ENCODE data around the gene MRPL57. TPM values are rescaled to one million over a fixed set of nuclear protein-coding genes. Genes with fewer than 3 reads are reported as not detected.
A peak's percentile ranks its signal among the peaks of the same experiment; 100 is the strongest.
"Not testable (repeated sequence)": the region's sequence is repeated elsewhere in the genome, so short reads cannot be mapped to it uniquely, and the experiment has no call there.

MRPL57 gene
- 12.9 TPM for polyA plus RNA-seq (2013, experiment 1 of 2; ENCODE audit: insufficient read length)
- 8.7 TPM for polyA plus RNA-seq (2013, experiment 2 of 2; ENCODE audit: insufficient read length)

DNA sequence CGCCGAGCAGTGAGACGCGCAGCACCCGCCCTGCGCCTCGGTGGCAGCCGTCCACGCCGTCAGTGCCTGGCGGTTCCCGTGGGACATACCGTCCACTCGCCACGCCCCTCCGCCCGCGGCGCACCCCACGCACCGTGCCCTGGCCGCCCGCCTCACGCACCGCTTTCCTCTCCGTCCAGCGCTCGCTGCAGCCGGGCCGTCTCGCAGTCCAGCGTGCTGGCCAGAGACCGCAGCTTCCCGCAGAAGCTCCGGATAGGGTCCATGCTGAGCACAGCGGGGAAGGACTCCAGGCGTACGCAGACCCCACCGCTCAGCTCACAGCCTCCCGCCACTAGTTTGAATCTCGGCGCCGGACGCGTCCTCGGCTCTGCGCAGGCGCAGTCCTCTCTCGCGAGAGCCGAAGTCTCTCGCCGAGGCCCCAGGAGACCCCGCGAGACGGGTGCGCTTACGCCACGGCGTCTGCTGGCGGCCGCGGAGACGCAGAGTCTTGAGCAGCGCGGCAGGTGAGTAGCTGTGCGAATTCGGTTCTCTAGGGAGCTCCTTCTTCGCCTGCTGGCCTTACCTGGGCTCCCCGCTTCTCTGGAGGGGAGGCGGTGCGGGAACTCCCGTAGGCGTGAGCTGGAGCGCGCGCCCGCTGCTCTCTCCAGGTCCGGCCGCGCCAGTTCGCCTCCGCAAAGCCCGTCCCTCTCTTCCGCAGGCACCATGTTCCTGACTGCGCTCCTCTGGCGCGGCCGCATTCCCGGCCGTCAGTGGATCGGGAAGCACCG, at the start of gene MRPL57, which contains the start of gene SKA3:
TSS of gene MRPL57 (plus strand) at position 444 of the 767 bp plus-strand sequence. CDS start at position 703, 259 bp downstream.
TSS of gene SKA3 (minus strand) at position 338 of the 767 bp plus-strand sequence. CDS start at position 263, 75 bp downstream.
- DNase-seq = peak; percentile 91

- DNase-seq = no peak
Observed at GRCh38 chr13:21130116-21130515, 46.3 kb upstream of the MRPL57 start.

- no peak for DNase-seq
Observed at GRCh38 chr13:21133077-21133476, 43.4 kb upstream of the MRPL57 start.

GRCh38 chr13:21134475-21134874, 42.0 kb upstream of the MRPL57 start:
- DNase-seq = no peak

DNA sequence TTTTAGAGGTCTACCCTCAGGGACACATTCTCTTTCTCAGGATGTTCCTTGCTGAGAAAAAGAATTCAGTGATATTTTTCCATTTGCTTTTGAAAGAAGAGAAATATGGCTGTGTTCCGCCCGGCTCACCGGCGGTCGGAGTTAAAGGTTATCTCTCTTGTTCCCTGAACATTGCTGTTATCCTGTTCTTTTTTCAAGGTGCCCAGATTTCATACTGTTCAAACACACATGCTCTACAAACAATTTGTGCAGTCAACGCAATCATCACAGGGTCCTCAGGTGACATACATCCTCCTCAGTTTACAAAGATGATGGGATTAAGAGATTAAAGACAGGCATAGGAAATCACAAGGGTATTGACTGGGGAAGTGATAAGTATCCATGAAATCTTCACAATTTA, 40.6 kb upstream of the MRPL57 start:
- not testable (repeated sequence) for DNase-seq

- peak; percentile 63 for DNase-seq
Observed at GRCh38 chr13:21137696-21138095, 38.8 kb upstream of the MRPL57 start.

GRCh38 chr13:21138561-21138960, 37.9 kb upstream of the MRPL57 start:
- no peak for DNase-seq

GRCh38 chr13:21139374-21139773, 37.1 kb upstream of the MRPL57 start:
- no peak for DNase-seq

- no peak for DNase-seq
Observed at GRCh38 chr13:21142766-21143165, 33.7 kb upstream of the MRPL57 start.

- no peak for DNase-seq
Observed at GRCh38 chr13:21147827-21148226, 28.6 kb upstream of the MRPL57 start.

DNA sequence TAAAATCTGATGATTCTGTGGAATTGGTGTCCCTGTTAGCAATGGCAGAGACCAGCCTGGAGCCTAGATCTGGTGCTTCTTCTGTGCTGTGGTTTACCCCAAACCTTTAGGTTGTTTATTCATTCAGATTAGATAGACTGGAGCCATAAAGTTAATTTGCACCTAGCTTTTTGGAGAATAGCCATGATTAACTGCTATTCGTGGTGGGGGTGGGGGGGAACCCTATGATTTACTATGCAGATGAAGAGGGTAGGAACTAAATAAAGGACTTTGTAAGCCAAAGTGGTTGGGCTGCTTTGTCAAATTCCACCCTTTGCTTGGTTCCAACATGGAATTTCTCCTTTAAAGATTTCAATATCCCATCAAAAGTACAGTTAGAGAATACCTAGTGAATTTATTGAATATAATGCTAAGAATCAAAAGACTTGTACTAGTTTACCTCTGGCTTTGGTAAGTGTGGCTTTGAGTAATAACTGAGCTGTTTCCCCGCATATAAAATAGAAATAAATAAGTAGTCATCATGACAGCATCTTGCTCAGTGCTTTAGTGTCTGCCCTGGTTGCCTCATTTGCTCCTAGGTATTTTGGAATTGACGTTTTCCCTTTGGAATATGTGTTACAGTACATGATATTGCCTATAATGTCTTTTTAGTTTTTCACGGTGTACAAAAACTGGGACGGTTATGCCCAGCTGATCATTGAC, 27.8 kb upstream of the MRPL57 start:
- no peak for DNase-seq

DNA sequence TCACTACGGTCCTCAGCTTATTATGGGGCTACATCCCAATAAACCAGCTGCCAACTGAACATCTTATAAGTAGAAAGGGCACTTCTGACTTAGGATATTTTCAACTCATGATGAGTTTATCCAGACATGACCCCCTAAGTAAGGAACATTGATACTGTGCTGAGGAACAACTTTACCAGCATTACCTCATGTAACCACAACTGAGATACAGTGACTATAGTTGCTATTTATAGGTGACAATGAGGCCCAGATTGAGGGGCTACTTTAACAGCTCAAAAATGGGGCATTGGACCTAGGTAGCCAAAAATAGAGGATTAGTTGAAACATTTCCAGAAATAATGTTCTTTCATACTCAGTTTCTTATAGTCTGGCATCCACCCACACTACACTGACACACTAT, 26.9 kb upstream of the MRPL57 start:
- peak; percentile 11 for DNase-seq

- DNase-seq = no peak
Observed at GRCh38 chr13:21150013-21150412, 26.4 kb upstream of the MRPL57 start.

GRCh38 chr13:21152251-21152899, 24.1 kb upstream of the MRPL57 start:
- no peak for DNase-seq

DNA sequence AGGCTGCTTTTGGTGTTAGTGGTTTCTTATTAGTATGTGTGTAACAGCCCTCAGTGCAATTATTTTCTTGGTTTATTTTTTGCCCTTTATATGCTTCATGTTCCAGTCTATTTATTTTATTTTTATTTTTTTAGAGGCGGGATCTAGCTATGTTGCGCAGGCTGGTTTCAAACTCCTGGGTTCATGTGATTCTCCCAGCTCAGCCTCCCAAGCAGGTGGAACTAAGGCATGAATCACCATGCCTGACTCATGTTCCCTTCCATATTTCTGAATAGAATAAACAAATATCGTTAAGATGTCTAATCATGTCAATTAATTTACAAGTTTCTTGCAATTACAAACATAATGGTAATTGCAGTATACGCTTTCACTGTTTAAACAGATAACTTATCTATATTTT, 11.8 kb upstream of the MRPL57 start:
- no peak for DNase-seq

DNA sequence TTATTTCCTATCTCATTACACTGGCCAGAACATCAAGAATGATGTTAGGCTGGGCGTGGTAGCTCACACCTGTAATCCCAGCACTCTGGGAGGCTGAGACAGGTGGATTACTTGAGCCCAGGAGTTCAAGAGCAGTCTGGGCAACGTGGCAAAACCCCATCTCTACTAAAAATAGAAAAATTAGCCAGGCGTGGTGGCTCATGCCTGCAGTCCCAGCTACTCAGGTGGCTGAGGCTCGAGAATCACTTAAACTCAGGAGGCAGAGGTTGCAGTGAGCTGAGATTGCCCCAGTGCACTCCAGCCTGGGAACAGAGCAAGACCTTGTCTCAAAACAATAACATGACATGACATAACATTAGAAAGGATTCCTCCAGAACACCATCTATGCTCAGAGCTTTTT, 10.9 kb upstream of the MRPL57 start:
- not testable (repeated sequence) for DNase-seq

DNA sequence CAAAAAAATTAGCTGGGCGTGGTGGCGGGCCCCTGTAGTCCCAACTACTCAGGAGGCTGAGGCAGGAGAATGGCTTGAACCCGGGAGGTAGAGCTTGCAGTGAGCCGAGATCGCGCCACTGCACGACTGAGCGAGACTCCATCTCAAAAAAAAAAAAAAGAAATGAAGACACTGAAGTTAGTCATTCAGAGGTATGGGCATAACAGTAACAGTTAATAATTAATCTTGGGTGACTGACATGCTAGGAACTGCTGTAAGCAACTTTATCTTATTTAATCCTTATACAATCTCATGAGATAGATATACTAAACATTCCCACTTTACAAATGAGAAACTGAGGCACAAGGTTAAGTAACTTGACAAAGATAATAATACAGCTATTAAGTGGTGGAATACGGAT, 5.0 kb upstream of the MRPL57 start:
- DNase-seq = no peak

DNA sequence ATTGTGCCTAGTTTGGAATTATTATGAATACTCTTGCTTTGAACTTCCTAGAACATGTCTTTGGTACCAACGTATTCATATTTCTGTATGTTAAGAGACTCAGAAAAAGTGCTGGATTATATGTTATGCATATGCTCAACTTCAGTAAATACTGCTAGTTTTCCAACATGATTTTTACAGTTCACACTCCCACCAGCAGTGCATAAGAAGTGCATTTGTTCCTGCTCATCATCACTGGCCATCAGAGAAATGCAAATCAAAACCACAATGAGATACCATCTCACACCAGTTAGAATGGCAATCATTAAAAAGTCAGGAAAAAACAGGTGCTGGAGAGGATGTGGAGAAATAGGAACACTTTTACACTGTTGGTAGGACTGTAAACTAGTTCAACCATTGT, 2.7 kb upstream of the MRPL57 start:
- not testable (repeated sequence) for DNase-seq

DNA sequence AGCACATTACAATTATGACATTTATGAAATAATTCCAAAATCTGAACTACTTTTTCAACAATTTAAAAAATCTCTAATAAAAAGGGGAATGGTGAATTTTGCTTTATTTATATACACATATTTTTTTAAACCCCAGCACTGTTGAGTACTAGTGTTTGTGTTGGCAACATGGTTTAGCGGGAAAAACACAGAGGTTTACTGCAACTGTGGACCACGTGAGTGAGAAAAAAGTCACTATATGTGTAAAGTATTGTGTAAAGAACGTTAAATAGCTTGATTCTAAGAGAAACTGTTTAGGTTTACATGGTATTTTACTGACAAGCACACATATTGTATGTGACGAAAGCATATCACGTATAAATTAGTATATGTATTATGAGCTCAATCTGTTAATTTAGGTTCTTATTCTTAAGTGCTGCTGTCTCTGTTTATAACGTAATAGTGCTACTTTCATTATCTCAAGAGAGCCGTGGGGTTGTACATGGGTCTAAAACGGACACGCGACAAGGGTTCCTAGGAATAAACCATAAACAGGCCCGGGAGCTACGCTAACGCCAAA, 723 bp upstream of the MRPL57 start:
- DNase-seq = peak; percentile 37

DNA sequence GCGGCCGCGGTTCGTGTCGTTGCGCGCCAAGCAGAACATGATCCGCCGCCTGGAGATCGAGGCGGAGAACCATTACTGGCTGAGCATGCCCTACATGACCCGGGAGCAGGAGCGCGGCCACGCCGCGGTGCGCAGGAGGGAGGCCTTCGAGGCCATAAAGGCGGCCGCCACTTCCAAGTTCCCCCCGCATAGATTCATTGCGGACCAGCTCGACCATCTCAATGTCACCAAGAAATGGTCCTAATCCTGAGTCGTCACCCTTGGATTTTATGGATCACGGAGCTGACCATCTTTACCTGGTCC, 475 bp downstream of the MRPL57 start:
- DNase-seq = no peak

- no peak for DNase-seq
Observed at GRCh38 chr13:21181671-21182070, 5.2 kb downstream of the MRPL57 start.

GRCh38 chr13:21186410-21186809, 10.0 kb downstream of the MRPL57 start:
- DNase-seq = not testable (repeated sequence)

DNA sequence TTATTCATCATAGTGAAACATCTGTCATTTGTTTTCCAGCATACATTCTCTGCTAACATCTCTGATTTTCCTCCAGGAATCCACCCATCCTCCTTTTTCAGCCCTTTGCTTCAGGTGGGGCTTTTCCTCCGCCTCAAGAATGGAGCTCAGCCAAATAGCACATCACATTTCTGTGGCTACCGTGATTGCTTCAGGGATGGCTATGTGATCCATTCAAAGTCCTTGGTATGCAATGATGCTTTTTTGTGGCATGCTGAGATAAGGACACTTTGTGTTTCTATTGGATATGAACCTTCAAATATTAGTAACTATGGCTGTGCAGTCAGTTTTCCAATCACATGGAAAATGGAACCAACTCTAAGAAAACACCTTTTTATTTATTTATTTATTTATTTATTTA, 18.3 kb downstream of the MRPL57 start:
- peak; percentile 10 for DNase-seq
